ENCODE measurements around the gene MR1. TPM values are rescaled to one million over a fixed set of nuclear protein-coding genes. Genes with fewer than 3 reads are reported as not detected.

MR1 gene
- total and polyA plus RNA-seq, 2 of the 13 experiments (the other 11 are each of a cell fraction or from before 2014, with no cell fraction given): 7.7 to 10.4 TPM

DNA sequence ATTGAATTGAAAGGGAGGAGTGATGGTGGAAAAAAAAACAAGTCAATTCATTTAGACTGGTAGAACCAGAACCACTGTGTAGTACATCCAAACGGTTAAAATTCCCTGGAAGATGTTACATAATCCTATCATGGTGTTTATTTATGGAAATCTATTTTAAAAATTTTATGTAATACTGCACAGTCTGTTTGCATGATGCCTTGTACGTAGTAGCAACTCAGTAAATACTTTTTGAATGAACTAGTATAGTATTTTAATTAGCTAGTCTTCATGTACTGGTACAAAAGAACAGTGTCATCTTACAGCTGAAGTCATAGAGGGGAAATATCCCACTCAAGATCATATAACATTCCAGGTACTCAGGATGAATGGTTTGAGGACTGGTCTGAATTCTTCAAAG is 27.7 kb downstream of the MR1 start:
- H3K4me3 ChIP-seq (replicated peaks in 1 of 3; ENCODE audit: insufficient read depth in 1 of 3, low read depth in 2 of 3, low read length in 3 of 3): no peak overlapping the region
- ATAC-seq (no peak), FAIRE-seq (no peak), DNase-seq (ENCODE audit: low spot score) (no peak)
- no peak overlapping the region for H3K9ac ChIP-seq (ENCODE audit: insufficient read depth, low read depth, low read length)
- no peaks in the 10 kb centered on the region for H3K79me2 ChIP-seq (ENCODE audit: insufficient read depth, low read length)
- no peaks in the 10 kb centered on the region for H3K36me3 ChIP-seq (replicated peaks in 1 of 2; ENCODE audit: control insufficient read depth in 1 of 2, insufficient read depth in 2 of 2, low read length in 2 of 2)
- BruUV-seq (replicated peaks): no TSS peak
- H4K20me1 ChIP-seq (ENCODE audit: insufficient read depth, low read length): no peaks in the 10 kb centered on the region
- intact Hi-C loops (cut with micrococcal nuclease; ENCODE audit: unreplicated experiment): no loop called here
- no peaks in the 10 kb centered on the region for H3K9me3 ChIP-seq (ENCODE audit: low read length)
- WGBS (ENCODE audit: low lambda C conversion rate): 23% methylated on average over 2 of the region's 2 CpGs
- no peak overlapping the region for H2AFZ ChIP-seq (ENCODE audit: low read length)
- peaks cover 18% of the 10 kb centered on the region; the same call in 1 of the 2 replicates for H3K4me1 ChIP-seq (ENCODE audit: insufficient read depth, low read length)
- ChIA-PET CTCF (ENCODE audit: low intra/inter-chr PET ratio, low total read pairs) (no interaction called here), POLR2A (no interaction called here)
- in situ Hi-C loops (cut with HindIII; ENCODE audit: extremely low pct_ligation_motif_present, low pct_unique_long_range_greater_than_20kb): no loop called here
- H3K27ac ChIP-seq (ENCODE audit: extremely low read length, insufficient read depth, low read length): no peak overlapping the region
- no peak overlapping the region for H3K4me2 ChIP-seq (ENCODE audit: low read depth, low read length)
- TF ChIP-seq, protein P1, sequence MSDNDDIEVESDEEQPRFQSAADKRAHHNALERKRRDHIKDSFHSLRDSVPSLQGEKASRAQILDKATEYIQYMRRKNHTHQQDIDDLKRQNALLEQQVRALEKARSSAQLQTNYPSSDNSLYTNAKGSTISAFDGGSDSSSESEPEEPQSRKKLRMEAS (IDR thresholded peaks at IDR 0.05): no peak
- TF ChIP-seq RAD51 (IDR thresholded peaks at IDR 0.05; ENCODE audit: borderline replicate concordance) (no peak), KDM5B (CRISPR knock-in tag; IDR thresholded peaks at IDR 0.05; ENCODE audit: borderline replicate concordance) (no peak), HNRNPH1 (optimal IDR thresholded peaks at IDR 0.05; ENCODE audit: low read depth, low read length) (no peak), CBX5 (CRISPR knock-in tag; IDR thresholded peaks at IDR 0.05; ENCODE audit: borderline replicate concordance) (no peak), ZEB1 (IDR thresholded peaks at IDR 0.05; ENCODE audit: insufficient replicate concordance, low read depth) (no peak), ZBTB8A (CRISPR knock-in tag; IDR thresholded peaks at IDR 0.05; ENCODE audit: borderline replicate concordance, low read depth) (no peak), GZF1 (CRISPR knock-in tag; IDR thresholded peaks at IDR 0.05) (no peak), ZNF326 (CRISPR knock-in tag; IDR thresholded peaks at IDR 0.05; ENCODE audit: borderline replicate concordance) (no peak), SIX1 (CRISPR knock-in tag; IDR thresholded peaks at IDR 0.05; ENCODE audit: borderline replicate concordance) (no peak)
- TF ChIP-seq, protein P2, sequence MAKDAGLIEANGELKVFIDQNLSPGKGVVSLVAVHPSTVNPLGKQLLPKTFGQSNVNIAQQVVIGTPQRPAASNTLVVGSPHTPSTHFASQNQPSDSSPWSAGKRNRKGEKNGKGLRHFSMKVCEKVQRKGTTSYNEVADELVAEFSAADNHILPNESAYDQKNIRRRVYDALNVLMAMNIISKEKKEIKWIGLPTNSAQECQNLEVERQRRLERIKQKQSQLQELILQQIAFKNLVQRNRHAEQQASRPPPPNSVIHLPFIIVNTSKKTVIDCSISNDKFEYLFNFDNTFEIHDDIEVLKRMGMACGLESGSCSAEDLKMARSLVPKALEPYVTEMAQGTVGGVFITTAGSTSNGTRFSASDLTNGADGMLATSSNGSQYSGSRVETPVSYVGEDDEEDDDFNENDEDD (CRISPR knock-in tag; IDR thresholded peaks at IDR 0.05; ENCODE audit: borderline replicate concordance): no peak
- no peaks in the 10 kb centered on the region for H3K27me3 ChIP-seq (ENCODE audit: control insufficient read depth in 1 of 2, insufficient read depth in 2 of 2, low read length in 2 of 2)
